ENCODE results near the gene MT2A. TPM values are rescaled to one million over a fixed set of nuclear protein-coding genes. Genes with fewer than 3 reads are reported as not detected.

The MT2A gene
- total and polyA plus RNA-seq, 2 experiments from 2014 or later, result 2.1 TPM; not detected in 1

DNA sequence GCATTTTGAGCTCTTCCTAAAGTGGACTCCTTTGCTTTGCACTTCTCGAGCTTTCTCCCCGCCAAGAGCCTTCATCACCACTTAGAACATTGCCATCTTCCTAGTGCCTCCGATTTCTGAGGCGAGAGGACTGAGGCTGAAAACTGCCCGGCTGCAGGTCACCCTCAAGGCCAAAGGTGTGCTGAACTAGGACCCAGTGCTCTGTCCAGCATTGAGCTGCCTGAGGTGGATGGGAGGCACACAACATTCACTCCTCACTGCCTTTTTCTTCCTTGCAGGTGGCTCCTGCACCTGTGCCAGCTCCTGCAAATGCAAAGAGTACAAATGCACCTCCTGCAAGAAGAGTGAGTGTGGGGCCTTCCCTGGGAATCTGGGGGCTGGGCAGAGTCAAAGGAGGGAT is 35.4 kb downstream of the MT2A start:
- Histone ChIP-seq H3K9me3 (ENCODE audit: low read depth) (no peaks in the 10 kb centered on the region), H3K27me3 (peaks cover 100% of the 10 kb centered on the region), H3K27ac (no peak overlapping the region), H3K4me1 (ENCODE audit: low read depth) (peaks cover 5% of the 10 kb centered on the region), H3K4me3 (no peak overlapping the region), H3K36me3 (no peaks in the 10 kb centered on the region)
- DNase-seq (ENCODE audit: low read depth in 1 of 2, low spot score in 1 of 2), result no peak
- TF ChIP-seq, protein P1, sequence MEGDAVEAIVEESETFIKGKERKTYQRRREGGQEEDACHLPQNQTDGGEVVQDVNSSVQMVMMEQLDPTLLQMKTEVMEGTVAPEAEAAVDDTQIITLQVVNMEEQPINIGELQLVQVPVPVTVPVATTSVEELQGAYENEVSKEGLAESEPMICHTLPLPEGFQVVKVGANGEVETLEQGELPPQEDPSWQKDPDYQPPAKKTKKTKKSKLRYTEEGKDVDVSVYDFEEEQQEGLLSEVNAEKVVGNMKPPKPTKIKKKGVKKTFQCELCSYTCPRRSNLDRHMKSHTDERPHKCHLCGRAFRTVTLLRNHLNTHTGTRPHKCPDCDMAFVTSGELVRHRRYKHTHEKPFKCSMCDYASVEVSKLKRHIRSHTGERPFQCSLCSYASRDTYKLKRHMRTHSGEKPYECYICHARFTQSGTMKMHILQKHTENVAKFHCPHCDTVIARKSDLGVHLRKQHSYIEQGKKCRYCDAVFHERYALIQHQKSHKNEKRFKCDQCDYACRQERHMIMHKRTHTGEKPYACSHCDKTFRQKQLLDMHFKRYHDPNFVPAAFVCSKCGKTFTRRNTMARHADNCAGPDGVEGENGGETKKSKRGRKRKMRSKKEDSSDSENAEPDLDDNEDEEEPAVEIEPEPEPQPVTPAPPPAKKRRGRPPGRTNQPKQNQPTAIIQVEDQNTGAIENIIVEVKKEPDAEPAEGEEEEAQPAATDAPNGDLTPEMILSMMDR (IDR thresholded peaks at IDR 0.05; ENCODE audit: low read depth, low read length), result peak; percentile 14

DNA sequence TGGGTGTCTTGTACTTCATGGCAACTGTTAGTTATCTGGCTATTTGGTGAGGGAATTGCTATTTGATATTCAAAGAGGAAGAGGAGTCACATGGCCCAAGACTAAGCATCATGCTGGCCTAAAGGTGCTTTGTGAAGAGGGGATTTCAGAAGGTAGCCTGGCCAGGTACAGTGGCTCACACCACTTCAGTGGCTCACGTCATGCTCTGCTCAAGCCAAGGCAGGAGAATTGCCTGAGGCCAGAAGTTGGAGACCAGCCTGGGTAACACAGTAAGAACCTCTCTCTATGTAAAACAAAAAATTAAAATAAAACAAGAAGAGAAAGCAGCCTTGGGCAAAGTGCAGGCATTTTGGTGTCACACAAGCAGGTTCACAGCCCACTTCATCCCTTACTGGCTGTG is 36.9 kb downstream of the MT2A start:
- Histone ChIP-seq H3K27ac (no peak overlapping the region), H3K36me3 (no peaks in the 10 kb centered on the region), H3K27me3 (peaks cover 100% of the 10 kb centered on the region), H3K9me3 (ENCODE audit: low read depth) (no peaks in the 10 kb centered on the region), H3K4me3 (no peak overlapping the region), H3K4me1 (ENCODE audit: low read depth) (peaks cover 5% of the 10 kb centered on the region)
- TF ChIP-seq, protein P1 (IDR thresholded peaks at IDR 0.05; ENCODE audit: low read depth, low read length), result no peak
- no peak for DNase-seq (ENCODE audit: low read depth in 1 of 2, low spot score in 1 of 2)

DNA sequence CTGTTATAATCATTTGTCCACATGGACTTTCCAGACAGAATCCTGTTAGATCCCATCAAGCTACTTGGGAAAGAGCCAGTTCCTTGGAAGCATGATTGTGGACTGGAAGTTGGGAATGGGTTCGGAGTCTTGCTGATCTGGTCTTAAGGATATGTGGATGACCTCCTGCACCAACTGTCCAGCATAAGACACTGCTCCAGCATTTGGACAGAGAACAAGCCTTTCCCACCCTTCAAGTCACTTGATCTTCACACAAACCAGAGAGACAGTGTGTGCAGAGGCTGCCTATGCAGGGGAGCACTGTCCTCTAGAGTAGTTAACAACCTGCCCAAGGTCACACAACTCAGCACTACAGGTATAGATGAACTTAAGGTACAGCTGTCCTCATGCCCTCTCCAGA is 37.5 kb downstream of the MT2A start:
- peaks cover 100% of the 10 kb centered on the region for H3K27me3 ChIP-seq
- H3K36me3 ChIP-seq, result no peaks in the 10 kb centered on the region
- no peak for DNase-seq (ENCODE audit: low read depth in 1 of 2, low spot score in 1 of 2)
- TF ChIP-seq, protein P1 (IDR thresholded peaks at IDR 0.05; ENCODE audit: low read depth, low read length), result no peak
- H3K9me3 ChIP-seq (ENCODE audit: low read depth), result no peaks in the 10 kb centered on the region
- no peak overlapping the region for H3K4me3 ChIP-seq
- no peak overlapping the region for H3K27ac ChIP-seq
- peaks cover 5% of the 10 kb centered on the region for H3K4me1 ChIP-seq (ENCODE audit: low read depth)

DNA sequence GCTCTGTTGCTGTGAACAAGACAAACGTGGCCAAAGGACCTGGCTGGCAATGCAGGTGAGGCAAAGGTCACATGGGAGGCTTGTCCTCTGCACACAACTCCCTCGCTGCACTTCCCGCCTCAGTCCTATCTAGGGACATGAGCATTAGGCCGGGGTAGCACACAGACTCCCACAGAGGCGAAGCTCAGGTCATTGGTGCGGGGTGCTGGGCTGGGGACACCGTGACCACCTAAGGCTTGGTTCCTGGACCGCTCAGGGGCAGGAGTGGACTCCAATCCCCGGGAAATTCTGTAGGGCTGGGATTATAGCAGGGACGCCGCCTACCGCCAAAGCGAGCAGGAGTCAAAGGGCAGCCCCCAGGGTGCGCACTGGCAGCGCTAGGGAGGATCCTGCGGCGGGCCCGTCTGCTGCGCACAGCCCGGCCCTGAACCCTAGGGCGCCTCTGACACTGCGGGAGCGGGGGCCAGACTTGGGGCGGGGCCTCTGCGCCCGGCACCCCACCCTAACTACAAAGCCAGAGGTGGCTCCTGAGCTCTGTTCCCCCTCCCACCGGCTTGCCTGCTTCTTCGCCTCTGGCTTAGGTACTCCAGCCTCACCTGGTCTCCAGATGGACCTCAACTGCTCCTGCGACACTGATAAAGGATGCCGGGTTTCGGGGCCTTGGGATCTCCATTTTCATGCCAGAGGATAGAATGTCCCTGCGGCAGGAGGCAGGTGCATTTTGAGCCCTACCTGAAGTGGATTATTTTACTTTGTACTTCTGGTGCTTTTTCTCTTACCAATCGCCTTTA is 39.5 kb downstream of the MT2A start:
- H3K27me3 ChIP-seq, result peaks cover 100% of the 10 kb centered on the region
- DNase-seq (ENCODE audit: low read depth in 1 of 2, low spot score in 1 of 2), result no peak
- no peaks in the 10 kb centered on the region for H3K36me3 ChIP-seq
- H3K4me1 ChIP-seq (ENCODE audit: low read depth), result peaks cover 5% of the 10 kb centered on the region
- TF ChIP-seq, protein P1 (IDR thresholded peaks at IDR 0.05; ENCODE audit: low read depth, low read length), result no peak
- H3K9me3 ChIP-seq (ENCODE audit: low read depth), result no peaks in the 10 kb centered on the region
- H3K27ac ChIP-seq, result no peak overlapping the region
- H3K4me3 ChIP-seq, result no peak overlapping the region

DNA sequence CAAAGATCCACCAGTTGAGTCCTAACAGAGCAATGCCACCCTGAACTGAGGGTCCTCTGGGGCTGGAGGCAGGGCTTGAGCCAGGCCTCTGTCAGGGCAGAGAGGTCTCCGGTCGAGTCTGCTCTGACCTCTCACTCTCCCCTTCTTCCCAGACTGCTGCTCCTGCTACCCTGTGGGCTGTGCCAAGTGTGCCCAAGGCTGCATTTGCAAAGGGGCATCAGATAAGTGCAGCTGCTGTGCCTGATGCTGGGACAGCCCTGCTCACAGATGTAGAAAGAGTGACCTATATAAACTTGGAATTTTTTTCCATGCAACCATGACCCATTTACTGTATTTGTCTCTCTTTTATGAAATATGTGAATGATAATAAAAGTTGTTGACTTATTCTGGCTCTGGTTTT is 40.9 kb downstream of the MT2A start:
- H3K9me3 ChIP-seq (ENCODE audit: low read depth), result no peaks in the 10 kb centered on the region
- no peaks in the 10 kb centered on the region for H3K36me3 ChIP-seq
- no peak overlapping the region for H3K4me3 ChIP-seq
- no peak overlapping the region for H3K27ac ChIP-seq
- peaks cover 97% of the 10 kb centered on the region for H3K27me3 ChIP-seq
- DNase-seq (ENCODE audit: low read depth in 1 of 2, low spot score in 1 of 2), result no peak
- TF ChIP-seq, protein P1 (IDR thresholded peaks at IDR 0.05; ENCODE audit: low read depth, low read length), result no peak
- H3K4me1 ChIP-seq (ENCODE audit: low read depth), result no peaks in the 10 kb centered on the region
